Upper lobe of left lung (tissue), 6 donors: Measurements from ENCODE around the gene MECP2. TPM values are rescaled to one million over a fixed set of nuclear protein-coding genes. Genes with fewer than 3 reads are reported as not detected.

Source experiments
- ATAC-seq, 2 donors: fragments of 200-7000 bp; cut with Tn5 transposase; one replicate each; pipeline ENCODE4 v1.9.1; 2022; ENCODE audit warnings: mild to moderate bottlenecking in 2 of 2, moderate library complexity in 2 of 2; ENCODE audit not compliant: low FRiP score in 2 of 2
- DNase-seq, 2 donors: peaks; one replicate each; pipeline ENCODE4 v3.0.0-alpha.2; 2019 to 2020
- H3K27ac ChIP-seq, 4 donors: fragments of 200-600 bp; sonication (generic); one replicate each; pipeline ENCODE4 v1.5.1; 2016 to 2019
- H3K27me3 ChIP-seq, 4 donors: fragments of 200-600 bp; sonication (generic); one replicate each; pipeline ENCODE4 v1.5.1; 2017 to 2019
- H3K36me3 ChIP-seq, 4 donors: fragments of 200-600 bp; sonication (generic); one replicate each; pipeline ENCODE4 v1.5.1; 2016 to 2019
- H3K4me1 ChIP-seq, 4 donors: fragments of 200-600 bp; sonication (generic); one replicate each; pipeline ENCODE4 v1.5.1; 2018 to 2019
- H3K4me3 ChIP-seq, 4 donors: fragments of 200-600 bp; sonication (generic); one replicate each; pipeline ENCODE4 v1.5.1; 2017 to 2019; ENCODE audit warnings: mild to moderate bottlenecking in 2 of 4, moderate library complexity in 1 of 4
- H3K9me3 ChIP-seq, 4 donors: fragments of 200-600 bp; sonication (generic); one replicate each; pipeline ENCODE4 v1.5.1; 2018 to 2019
- EP300 ChIP-seq, 4 donors: sonication (generic); formaldehyde crosslinking; IDR thresholded peaks; one replicate each; pipeline ENCODE4 v1.5.1; 2017; ENCODE audit warnings: antibody characterized with exemption in 4 of 4, control low read depth in 2 of 4
- POLR2A ChIP-seq, 4 donors: fragments of 450-650 bp; IDR thresholded peaks; one replicate each; pipeline ENCODE4 v1.5.1; 2016 to 2017; ENCODE audit warnings: antibody characterized with exemption in 4 of 4, mild to moderate bottlenecking in 2 of 4
- POLR2AphosphoS5 ChIP-seq, 2 donors: sonication (generic); formaldehyde crosslinking; IDR thresholded peaks; one replicate each; pipeline ENCODE4 v1.5.1; 2017; ENCODE audit warnings: antibody characterized with exemption in 2 of 2
- WGBS, 2 donors: methylation state at CpG; one replicate each; pipeline ENCODE4 v1.1.5; 2017 to 2018; 5-methylcytosine and 5-hydroxymethylcytosine counted together
- small RNA-seq, 4 donors: library from RNA; depleted of rRNA; stranded (forward); fragments of <200 nt; gene quantifications; one replicate each; pipeline ENCODE3, GENCODE V24; 2016
- total RNA-seq, 6 donors: library from RNA; depleted of rRNA in 4 of 6; stranded (reverse); fragments of >200 nt in 4 of 6; gene quantifications; one replicate each; pipeline versions ENCODE4 v1.1.0 to v1.2.1, GENCODE V29; 2016 to 2021
- TF ChIP-seq, protein P1 (sequence below), 6 experiments: fragments of 450-650 bp in 4 of 6; fragments of 200-600 bp in 2 of 6; sonication (generic) in 2 of 6; IDR thresholded peaks; one replicate each; pipeline ENCODE4 v1.5.1; 2016 to 2019; ENCODE audit warnings: antibody characterized with exemption in 6 of 6
- donor health status: DM: no; HTN: no; CAD: no; lungs with moderate emphysema.
- donor health status: DM: no; HTN: yes; CAD: no; lungs with severe emphysema.

MECP2 gene
- total RNA-seq, 6 donors from 2014 or later, result 43.3 to 110 (median 59.3) TPM

- TF ChIP-seq, protein P1, sequence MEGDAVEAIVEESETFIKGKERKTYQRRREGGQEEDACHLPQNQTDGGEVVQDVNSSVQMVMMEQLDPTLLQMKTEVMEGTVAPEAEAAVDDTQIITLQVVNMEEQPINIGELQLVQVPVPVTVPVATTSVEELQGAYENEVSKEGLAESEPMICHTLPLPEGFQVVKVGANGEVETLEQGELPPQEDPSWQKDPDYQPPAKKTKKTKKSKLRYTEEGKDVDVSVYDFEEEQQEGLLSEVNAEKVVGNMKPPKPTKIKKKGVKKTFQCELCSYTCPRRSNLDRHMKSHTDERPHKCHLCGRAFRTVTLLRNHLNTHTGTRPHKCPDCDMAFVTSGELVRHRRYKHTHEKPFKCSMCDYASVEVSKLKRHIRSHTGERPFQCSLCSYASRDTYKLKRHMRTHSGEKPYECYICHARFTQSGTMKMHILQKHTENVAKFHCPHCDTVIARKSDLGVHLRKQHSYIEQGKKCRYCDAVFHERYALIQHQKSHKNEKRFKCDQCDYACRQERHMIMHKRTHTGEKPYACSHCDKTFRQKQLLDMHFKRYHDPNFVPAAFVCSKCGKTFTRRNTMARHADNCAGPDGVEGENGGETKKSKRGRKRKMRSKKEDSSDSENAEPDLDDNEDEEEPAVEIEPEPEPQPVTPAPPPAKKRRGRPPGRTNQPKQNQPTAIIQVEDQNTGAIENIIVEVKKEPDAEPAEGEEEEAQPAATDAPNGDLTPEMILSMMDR (IDR thresholded peaks at IDR 0.05), result no peak
- TF ChIP-seq POLR2A (IDR thresholded peaks at IDR 0.05) (no peak), POLR2AphosphoS5 (IDR thresholded peaks at IDR 0.05) (no peak), EP300 (IDR thresholded peaks at IDR 0.05) (no peak)
- Histone ChIP-seq H3K36me3 (no peaks in the 10 kb centered on the region), H3K4me3 (no peak overlapping the region), H3K27me3 (no peaks in the 10 kb centered on the region), H3K4me1 (peaks cover 4 to 25% (median 13%) of the 10 kb centered on the region in 4 donors), H3K9me3 (peaks cover 0 to 10% (median 0%) of the 10 kb centered on the region in 4 donors), H3K27ac (peak overlapping the region; percentile 95 to 100 (median 100))
- WGBS, 2 donors, result 61 to 74% methylated on average over 2 to 3 of the region's 3 CpGs
- DNase-seq (no peak), ATAC-seq (no peak)
Observed at GRCh38 chrX:153974726-153975286, 122.7 kb downstream of the MECP2 start.

DNA sequence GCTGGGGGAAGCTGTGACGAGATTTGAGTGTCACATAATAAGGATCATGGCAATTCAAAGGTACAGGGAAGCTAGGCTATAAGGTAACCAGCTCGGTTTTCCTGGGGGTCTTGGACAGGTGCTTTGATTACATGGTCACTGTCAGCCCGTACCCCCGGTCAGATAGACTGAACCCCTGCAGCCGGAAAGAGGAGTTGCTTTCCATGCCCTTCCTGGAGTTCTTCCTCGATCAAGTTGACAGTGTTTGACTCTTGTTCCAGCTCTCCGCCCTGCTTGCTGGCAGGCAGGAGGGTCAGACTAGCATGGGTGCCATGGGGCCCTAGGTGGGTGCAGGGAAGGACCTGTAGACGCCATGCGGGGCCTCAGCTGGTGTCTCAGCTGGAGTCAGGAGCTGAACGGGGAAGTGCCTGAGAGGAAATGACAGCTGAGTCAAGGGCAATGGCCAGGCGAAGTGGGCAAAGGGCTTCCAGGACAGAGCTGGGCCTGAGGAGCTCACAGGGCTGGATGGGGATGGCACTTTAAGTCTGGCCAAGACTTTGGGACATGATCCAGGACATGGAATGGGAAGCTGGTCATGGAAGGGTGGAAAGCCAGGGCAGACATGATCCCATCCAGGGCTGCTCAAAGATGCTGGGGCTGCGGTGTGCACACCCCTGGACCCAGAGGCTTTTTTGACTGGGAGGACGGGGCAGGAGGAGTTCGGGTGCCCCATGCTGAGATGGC lies 123.4 kb downstream of the MECP2 start:
- peak in 1 of 2 donors; percentile 54 for DNase-seq
- Histone ChIP-seq H3K36me3 (no peaks in the 10 kb centered on the region), H3K27me3 (no peaks in the 10 kb centered on the region), H3K9me3 (peaks cover 0 to 10% (median 0%) of the 10 kb centered on the region in 4 donors), H3K27ac (peak overlapping the region; percentile 95 to 100 (median 100)), H3K4me3 (peak overlapping the region in 1 of 4 donors; percentile 90), H3K4me1 (peaks cover 7 to 32% (median 15%) of the 10 kb centered on the region in 4 donors)
- WGBS, 2 donors, result 12 to 60% methylated on average over 3 to 14 of the region's 14 CpGs
- no peak for ATAC-seq
- TF ChIP-seq, protein P1 (IDR thresholded peaks at IDR 0.05), result no peak
- TF ChIP-seq POLR2AphosphoS5 (IDR thresholded peaks at IDR 0.05), result peak in 1 of 2 donors; percentile 8

DNA sequence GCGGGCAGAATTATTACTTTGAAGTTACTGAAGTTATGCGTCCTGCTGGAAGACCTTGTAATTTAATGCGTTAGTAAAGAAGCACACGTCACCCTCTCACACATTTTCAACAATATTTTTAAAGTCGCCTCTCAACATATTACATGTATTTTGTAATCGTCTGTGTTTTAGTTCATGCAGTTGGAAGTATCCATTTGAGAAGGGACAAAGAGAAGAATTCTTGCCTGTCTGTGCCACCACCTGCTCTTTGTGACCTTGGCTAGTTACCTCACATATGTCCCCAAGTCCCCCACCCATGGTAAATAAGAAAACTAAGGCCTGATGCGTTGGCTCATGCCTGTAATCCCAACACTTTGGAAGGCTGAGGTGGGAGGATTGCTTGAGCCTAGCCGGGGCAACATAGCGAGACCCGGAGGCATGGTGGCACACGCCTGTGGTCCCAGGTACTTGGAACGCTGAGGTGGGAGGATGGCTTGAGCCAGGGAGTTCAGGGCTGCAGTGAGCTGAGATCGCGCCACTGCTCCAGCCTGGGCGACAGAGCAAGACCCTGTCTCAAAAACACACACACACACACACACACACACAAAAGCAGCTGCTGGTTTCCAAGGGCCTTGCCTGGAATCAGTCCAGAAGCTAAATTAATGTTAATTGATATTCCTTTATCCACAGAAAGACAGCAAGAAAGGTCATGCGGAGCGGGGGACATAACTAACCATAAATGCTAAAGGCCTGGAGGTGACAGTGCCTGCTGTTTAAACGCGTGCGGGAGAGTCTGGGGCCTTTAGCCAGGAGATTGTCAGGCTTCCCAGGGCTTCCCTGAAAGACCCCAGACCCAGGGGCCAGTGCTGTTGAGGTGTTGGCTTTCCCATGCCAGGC lies 124.2 kb downstream of the MECP2 start:
- no peak for ATAC-seq
- no peak for DNase-seq
- peaks cover 0 to 10% (median 0%) of the 10 kb centered on the region in 4 donors for H3K9me3 ChIP-seq
- WGBS, 2 donors, result 40 to 54% methylated on average over 11 to 20 of the region's 20 CpGs
- H3K4me1 ChIP-seq, result peaks cover 15 to 40% (median 23%) of the 10 kb centered on the region in 4 donors
- no peak for TF ChIP-seq POLR2A (IDR thresholded peaks at IDR 0.05)
- no peak for TF ChIP-seq EP300 (IDR thresholded peaks at IDR 0.05)
- H3K36me3 ChIP-seq, result no peaks in the 10 kb centered on the region
- H3K27me3 ChIP-seq, result no peaks in the 10 kb centered on the region
- H3K27ac ChIP-seq, result peak overlapping the region; percentile 95 to 100 (median 100)
- H3K4me3 ChIP-seq, result peak overlapping the region; percentile 22 to 90 (median 75)

DNA sequence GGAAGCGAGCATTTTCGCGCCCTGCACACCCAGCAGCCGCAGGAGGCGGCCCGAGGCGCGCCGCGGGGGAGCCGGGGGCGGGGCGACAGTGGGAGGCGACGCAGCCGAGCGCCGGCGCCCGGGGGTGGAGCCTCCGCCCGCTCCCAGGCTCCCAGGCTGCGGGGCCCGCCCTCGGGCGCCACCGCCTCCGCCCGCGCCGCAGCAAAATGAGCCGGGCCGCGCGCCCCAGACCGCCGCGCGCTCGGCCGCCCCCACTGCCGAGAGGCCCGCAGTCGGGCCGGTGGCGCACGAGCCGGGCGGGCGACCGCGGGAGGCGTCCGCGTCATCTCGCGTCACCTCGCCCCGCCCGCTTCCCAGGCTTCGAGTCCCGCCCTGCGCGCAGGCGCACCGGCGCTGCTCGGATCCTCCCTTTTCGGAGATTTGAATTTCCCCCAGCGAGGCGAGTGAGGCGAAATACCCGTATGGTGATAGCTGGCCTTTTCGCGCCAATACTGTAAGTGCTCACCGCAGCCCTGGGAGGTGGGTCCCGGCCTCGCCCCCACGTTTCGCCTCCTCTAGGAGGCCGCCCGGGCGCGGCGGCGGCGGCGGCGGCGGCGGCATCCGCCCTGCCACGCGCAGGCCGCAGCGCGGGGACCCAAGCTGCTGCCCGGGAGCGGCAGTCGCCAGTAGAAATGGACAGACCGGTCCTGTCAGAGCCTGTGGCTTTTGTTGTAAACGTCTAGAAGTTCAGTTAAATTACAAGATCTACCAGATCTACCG lies 125.0 kb downstream of the MECP2 start, which contains the start of gene TMEM187:
TSS of gene TMEM187 (plus strand) at position 387 of the 759 bp plus-strand sequence. CDS start 9,309 bp downstream, outside the sequence.
- DNase-seq, result peak; percentile 84 to 97

More for the DNA sequence above, 125.0 kb downstream of the MECP2 start, which contains the start of gene TMEM187:
- peaks cover 0 to 10% (median 0%) of the 10 kb centered on the region in 4 donors for H3K9me3 ChIP-seq
- H3K36me3 ChIP-seq, result no peaks in the 10 kb centered on the region
- WGBS, 2 donors, result 0 to 10% methylated on average over 2 to 61 of the region's 103 CpGs
- ATAC-seq, result peak; percentile 70 to 84
- peak within 1 kb of the TSS; percentile 64 to 90 (median 75) for H3K4me3 ChIP-seq
- H3K4me1 ChIP-seq, result peaks cover 23 to 48% (median 30%) of the 10 kb centered on the region in 4 donors
- TF ChIP-seq POLR2AphosphoS5 (IDR thresholded peaks at IDR 0.05) (peak; percentile 40 to 57), POLR2A (IDR thresholded peaks at IDR 0.05) (peak in 3 of 4 donors; percentile 13 to 70 (median 29))
- TF ChIP-seq, protein P1 (IDR thresholded peaks at IDR 0.05), result no peak
- peak within 1 kb of the TSS; percentile 95 to 100 (median 100) for H3K27ac ChIP-seq
- no peaks in the 10 kb centered on the region for H3K27me3 ChIP-seq

Small RNAs within 50 kb of the gene (small RNA-seq; reads per million reads assigned to genes)
- gene MIR3202-1, result 0 to 0.43 (median 0.20) reads per million in 4 donors

Other genes with a start within 250 kb of the MECP2 start
- gene L1CAM, start 211.5 kb downstream of the MECP2 start, total RNA-seq, result 10 to 100 TPM in 1 of 6 donors, 1 to 10 TPM in 2, under 1 TPM in 2, not detected in 1; 0.52 to 10.0 (median 1.1) TPM
- gene AVPR2, start 193.0 kb downstream of the MECP2 start, total RNA-seq, result 1 to 10 TPM in 3 of 6 donors, not detected in 3; 1.2 to 2.8 (median 1.4) TPM
- 100 to 1,000 TPM in 2 of 6 donors, 10 to 100 TPM in 4; 33.4 to 353 (median 82.6) TPM for gene ARHGAP4, start 171.5 kb downstream of the MECP2 start, total RNA-seq
- 100 to 1,000 TPM in 2 of 6 donors, 10 to 100 TPM in 4; 30.7 to 116 (median 76.2) TPM for gene NAA10, start 162.7 kb downstream of the MECP2 start, total RNA-seq
- gene RENBP, start 153.1 kb downstream of the MECP2 start, total RNA-seq, result 10 to 100 TPM; 32.8 to 81.7 (median 54.5) TPM
- gene HCFC1, start 125.9 kb downstream of the MECP2 start, total RNA-seq, result 10 to 100 TPM; 40.8 to 78.9 (median 52.2) TPM
- gene TMEM187, start 125.0 kb downstream of the MECP2 start, total RNA-seq, result 10 to 100 TPM in 2 of 6 donors, 1 to 10 TPM in 4; 2.1 to 17.7 (median 5.0) TPM
- gene IRAK1, start 77.8 kb downstream of the MECP2 start, total RNA-seq, result 100 to 1,000 TPM in 4 of 6 donors, 10 to 100 TPM in 2; 49.4 to 236 (median 125) TPM
- gene OPN1LW, start 46.5 kb upstream of the MECP2 start, total RNA-seq, result not detected
- not detected for gene OPN1MW, start 84.9 kb upstream of the MECP2 start, total RNA-seq
- gene OPN1MW2, start 122.0 kb upstream of the MECP2 start, total RNA-seq, result not detected
- gene OPN1MW3, start 159.9 kb upstream of the MECP2 start, total RNA-seq, result not detected
- not detected for gene TEX28, start 197.4 kb upstream of the MECP2 start, total RNA-seq
- gene TKTL1, start 198.1 kb upstream of the MECP2 start, total RNA-seq, result 1 to 10 TPM in 1 of 6 donors, under 1 TPM in 2, not detected in 3; 0.20 to 1.2 (median 0.24) TPM